Stimulated activated CD4-positive, alpha-beta T cell treated with anti-CD3 and anti-CD28 coated beads, Interleukin-1b, Interleukin-23, amount 100 ng/mL, for 48 hours (primary cell): ENCODE data around the gene HDGF.

Experiments used
- DNase-seq: peaks from one replicate; pipeline ENCODE4 v3.0.0-alpha.2; 2020

The HDGF gene

GRCh38 chr1:156714830-156715229, 36.6 kb downstream of the HDGF start:
- no peak for DNase-seq

- no peak for DNase-seq
Observed at GRCh38 chr1:156712626-156713025, 38.8 kb downstream of the HDGF start.

GRCh38 chr1:156711011-156711817, 40.3 kb downstream of the HDGF start:
- no peak for DNase-seq

GRCh38 chr1:156709757-156710489, 41.6 kb downstream of the HDGF start:
- DNase-seq, result no peak

- no peak for DNase-seq
Observed at GRCh38 chr1:156709031-156709430, 42.4 kb downstream of the HDGF start.

GRCh38 chr1:156708218-156708661, 43.2 kb downstream of the HDGF start:
- DNase-seq, result no peak

GRCh38 chr1:156707417-156708217, 43.9 kb downstream of the HDGF start:
- DNase-seq, result no peak

- no peak for DNase-seq
Observed at GRCh38 chr1:156706657-156707416, 44.6 kb downstream of the HDGF start.

GRCh38 chr1:156705918-156706656, 45.4 kb downstream of the HDGF start:
- DNase-seq, result peak; percentile 71

GRCh38 chr1:156705321-156705917, 46.1 kb downstream of the HDGF start, which contains the start of gene CRABP2:
CRABP2 (minus strand) TSS chr1:156705583; CDS start chr1:156705446, 137 bp downstream.
- peak; percentile 13 for DNase-seq

- peak; percentile 47 for DNase-seq
Observed at GRCh38 chr1:156704930-156705320, 46.5 kb downstream of the HDGF start.

GRCh38 chr1:156704166-156704711, 47.2 kb downstream of the HDGF start:
- DNase-seq, result no peak

GRCh38 chr1:156703741-156704140, 47.7 kb downstream of the HDGF start:
- DNase-seq, result no peak

- no peak for DNase-seq
Observed at GRCh38 chr1:156703336-156703735, 48.1 kb downstream of the HDGF start.

- no peak for DNase-seq
Observed at GRCh38 chr1:156700736-156701531, 50.5 kb downstream of the HDGF start.

GRCh38 chr1:156698995-156699394, 52.5 kb downstream of the HDGF start:
- no peak for DNase-seq

- DNase-seq, result no peak
Observed at GRCh38 chr1:156697481-156697880, 54.0 kb downstream of the HDGF start.

GRCh38 chr1:156696755-156697154, 54.7 kb downstream of the HDGF start:
- no peak for DNase-seq

GRCh38 chr1:156694690-156694962, 56.8 kb downstream of the HDGF start:
- no peak for DNase-seq
